Smooth muscle cell (in vitro differentiated cells): Measurements from ENCODE around the gene LDLRAD3. TPM values are rescaled to one million over a fixed set of nuclear protein-coding genes. Genes with fewer than 3 reads are reported as not detected.

ENCODE experiments used
- DNase-seq: peaks from one replicate; lab custom pipeline; 2025; ENCODE audit not compliant: unreplicated experiment; lab: John Stamatoyannopoulos, UW
- H2AFZ ChIP-seq: fragments of 200-600 bp; sonication (generic); 2 replicates; pipeline ENCODE4 v1.6.0; 2016; ENCODE audit warnings: antibody characterized with exemption, low read depth, mild to moderate bottlenecking
- H3F3A ChIP-seq: fragments of 200-600 bp; sonication (generic); 2 replicates; pipeline ENCODE4 v1.6.0; 2017; ENCODE audit warnings: antibody characterized with exemption, low read depth
- H3K27ac ChIP-seq: fragments of 200-600 bp; sonication (generic); 2 replicates; pipeline ENCODE4 v1.5.1; 2016; ENCODE audit warnings: low read depth, mild to moderate bottlenecking
- H3K27me3 ChIP-seq: fragments of 200-600 bp; sonication (generic); 2 replicates; pipeline ENCODE4 v1.6.1; 2016; ENCODE audit warnings: low read depth, mild to moderate bottlenecking
- H3K36me3 ChIP-seq: fragments of 200-600 bp; sonication (generic); 2 replicates; pipeline ENCODE4 v1.5.1; 2016; ENCODE audit warnings: low read depth
- H3K4me1 ChIP-seq: fragments of 200-600 bp; sonication (generic); 2 replicates; pipeline ENCODE4 v1.5.1; 2016; ENCODE audit warnings: low read depth
- H3K4me2 ChIP-seq: fragments of 200-600 bp; sonication (generic); 2 replicates; pipeline ENCODE4 v1.6.0; 2016; ENCODE audit warnings: mild to moderate bottlenecking
- H3K4me3 ChIP-seq: fragments of 200-600 bp; sonication (generic); 2 replicates; pipeline ENCODE4 v1.5.1; 2016; ENCODE audit warnings: mild to moderate bottlenecking
- H3K79me2 ChIP-seq: fragments of 200-600 bp; sonication (generic); 2 replicates; pipeline ENCODE4 v1.6.0; 2016; ENCODE audit warnings: low read depth, mild to moderate bottlenecking
- H3K9ac ChIP-seq: fragments of 200-600 bp; sonication (generic); 2 replicates; pipeline ENCODE4 v1.6.0; 2016; ENCODE audit warnings: low read depth
- H3K9me3 ChIP-seq: fragments of 200-600 bp; sonication (generic); replicated peaks from 2 replicates; pipeline ENCODE4 v1.5.1; 2016; ENCODE audit warnings: low read depth
- H4K20me1 ChIP-seq: fragments of 200-600 bp; sonication (generic); 2 replicates; pipeline ENCODE4 v1.6.0; 2016; ENCODE audit warnings: low read depth
- WGBS: methylation state at CpG from one replicate; pipeline ENCODE4 v1.1.7; 2016; ENCODE audit warnings: low lambda C conversion rate; 5-methylcytosine and 5-hydroxymethylcytosine counted together
- polyA plus RNA-seq: library from polyadenylated mRNA; unstranded; fragments of >200 nt; fragmentation: Nextera tagmentation; extraction: Ambion mirVana; gene quantifications from 2 replicates; pipeline ENCODE4 v1.2.1, GENCODE V29; 2016
- total RNA-seq: library from RNA; depleted of rRNA; stranded (reverse); fragments of >200 nt; gene quantifications from 2 replicates; pipeline ENCODE4 v1.2.3, GENCODE V29; 2014
- TF ChIP-seq, protein P1 (sequence below): fragments of 200-600 bp; sonication (generic); IDR thresholded peaks from 2 replicates; pipeline ENCODE4 v1.5.1; 2017; ENCODE audit warnings: borderline replicate concordance, mild to moderate bottlenecking, antibody characterized with exemption; ENCODE audit not compliant: insufficient read depth, poor library complexity, severe bottlenecking

LDLRAD3 gene
- total and polyA plus RNA-seq, 2 experiments from 2014 or later: 6.1 to 10.0 TPM

DNA sequence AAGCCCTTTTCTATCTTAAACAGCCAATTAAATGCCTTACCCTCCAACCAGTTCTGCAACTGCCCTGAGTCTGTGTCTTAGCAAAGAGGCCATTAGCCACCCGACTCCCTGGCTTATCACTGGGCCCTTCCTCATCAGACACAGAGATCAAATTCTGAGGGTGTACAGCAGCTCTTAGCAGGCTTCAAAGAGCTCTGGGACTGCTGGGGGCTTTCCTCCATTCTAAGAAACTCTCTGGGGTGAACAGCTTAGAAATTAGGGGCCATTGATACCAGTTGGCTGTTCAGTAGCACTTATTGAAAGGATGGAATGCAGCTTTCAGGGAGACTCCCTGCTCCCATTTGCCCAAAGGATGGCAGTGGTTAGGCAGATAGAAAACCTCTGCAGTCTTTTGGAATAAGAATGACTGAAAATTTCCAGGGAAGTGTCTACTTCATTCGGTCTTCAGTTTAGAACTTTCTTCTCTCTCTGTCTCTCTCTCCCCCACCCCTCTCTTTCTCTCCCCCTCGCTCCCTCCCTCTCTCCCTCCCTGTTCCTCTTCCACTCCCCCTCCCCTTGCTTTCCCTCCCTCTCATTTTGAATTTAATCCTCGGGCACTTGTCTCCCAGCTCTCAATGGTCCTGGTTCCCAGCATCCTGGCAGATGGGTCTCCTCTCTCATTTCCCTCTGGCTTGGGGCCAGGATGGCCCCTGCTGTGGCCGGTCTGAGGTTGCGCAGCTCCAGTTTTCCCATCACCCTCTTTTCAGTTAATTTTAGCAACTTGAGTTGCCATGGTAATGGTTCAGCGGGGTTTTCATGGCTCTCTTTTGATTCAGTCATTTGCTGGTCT lies 268.9 kb downstream of the LDLRAD3 start:
- H3K27ac ChIP-seq: no peak overlapping the region
- H4K20me1 ChIP-seq: no peaks in the 10 kb centered on the region
- no peaks in the 10 kb centered on the region for H3F3A ChIP-seq
- no peaks in the 10 kb centered on the region for H3K9me3 ChIP-seq
- 76% methylated on average over 6 of the region's 7 CpGs for WGBS
- peaks cover 16% of the 10 kb centered on the region for H3K4me1 ChIP-seq
- no peak overlapping the region for H3K4me3 ChIP-seq
- no peak overlapping the region for H2AFZ ChIP-seq
- H3K4me2 ChIP-seq: no peak overlapping the region
- no peaks in the 10 kb centered on the region for H3K27me3 ChIP-seq
- H3K9ac ChIP-seq: no peak overlapping the region
- TF ChIP-seq, protein P1, sequence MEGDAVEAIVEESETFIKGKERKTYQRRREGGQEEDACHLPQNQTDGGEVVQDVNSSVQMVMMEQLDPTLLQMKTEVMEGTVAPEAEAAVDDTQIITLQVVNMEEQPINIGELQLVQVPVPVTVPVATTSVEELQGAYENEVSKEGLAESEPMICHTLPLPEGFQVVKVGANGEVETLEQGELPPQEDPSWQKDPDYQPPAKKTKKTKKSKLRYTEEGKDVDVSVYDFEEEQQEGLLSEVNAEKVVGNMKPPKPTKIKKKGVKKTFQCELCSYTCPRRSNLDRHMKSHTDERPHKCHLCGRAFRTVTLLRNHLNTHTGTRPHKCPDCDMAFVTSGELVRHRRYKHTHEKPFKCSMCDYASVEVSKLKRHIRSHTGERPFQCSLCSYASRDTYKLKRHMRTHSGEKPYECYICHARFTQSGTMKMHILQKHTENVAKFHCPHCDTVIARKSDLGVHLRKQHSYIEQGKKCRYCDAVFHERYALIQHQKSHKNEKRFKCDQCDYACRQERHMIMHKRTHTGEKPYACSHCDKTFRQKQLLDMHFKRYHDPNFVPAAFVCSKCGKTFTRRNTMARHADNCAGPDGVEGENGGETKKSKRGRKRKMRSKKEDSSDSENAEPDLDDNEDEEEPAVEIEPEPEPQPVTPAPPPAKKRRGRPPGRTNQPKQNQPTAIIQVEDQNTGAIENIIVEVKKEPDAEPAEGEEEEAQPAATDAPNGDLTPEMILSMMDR: no peak
- no peak for DNase-seq
- no peaks in the 10 kb centered on the region for H3K79me2 ChIP-seq
- no peaks in the 10 kb centered on the region for H3K36me3 ChIP-seq

DNA sequence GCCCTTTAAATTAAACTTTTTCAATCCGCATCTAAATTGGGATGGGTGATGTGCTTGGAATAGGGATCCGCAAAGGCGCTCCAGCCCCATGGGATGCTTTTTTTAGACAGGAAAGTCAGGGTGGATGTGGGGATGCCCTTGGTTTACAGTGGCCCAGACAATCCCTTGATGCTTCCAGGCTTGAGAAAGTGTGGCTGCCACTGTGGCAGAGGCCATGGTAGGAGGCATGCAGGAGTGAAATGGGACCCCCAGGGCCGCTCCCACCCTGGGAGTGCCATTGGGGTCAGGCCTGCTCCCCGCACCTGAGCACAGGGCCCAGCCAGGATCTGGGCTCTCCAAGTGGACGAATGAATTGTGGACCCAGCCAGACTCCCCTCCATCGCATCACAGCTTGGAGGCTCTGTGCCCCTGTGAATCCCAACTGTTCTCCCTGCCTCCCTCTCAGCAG lies 269.6 kb downstream of the LDLRAD3 start:
- H3K27ac ChIP-seq: no peak overlapping the region
- H3K4me3 ChIP-seq: no peak overlapping the region
- no peaks in the 10 kb centered on the region for H3K79me2 ChIP-seq
- no peak for DNase-seq
- 96% methylated on average over 7 of the region's 7 CpGs for WGBS
- H3K4me1 ChIP-seq: peaks cover 16% of the 10 kb centered on the region
- H3K9me3 ChIP-seq: no peaks in the 10 kb centered on the region
- no peak overlapping the region for H3K9ac ChIP-seq
- no peak overlapping the region for H2AFZ ChIP-seq
- H3F3A ChIP-seq: no peaks in the 10 kb centered on the region
- no peak overlapping the region for H3K4me2 ChIP-seq
- H3K27me3 ChIP-seq: no peaks in the 10 kb centered on the region
- H3K36me3 ChIP-seq: no peaks in the 10 kb centered on the region
- TF ChIP-seq, protein P1: no peak
- no peaks in the 10 kb centered on the region for H4K20me1 ChIP-seq

DNA sequence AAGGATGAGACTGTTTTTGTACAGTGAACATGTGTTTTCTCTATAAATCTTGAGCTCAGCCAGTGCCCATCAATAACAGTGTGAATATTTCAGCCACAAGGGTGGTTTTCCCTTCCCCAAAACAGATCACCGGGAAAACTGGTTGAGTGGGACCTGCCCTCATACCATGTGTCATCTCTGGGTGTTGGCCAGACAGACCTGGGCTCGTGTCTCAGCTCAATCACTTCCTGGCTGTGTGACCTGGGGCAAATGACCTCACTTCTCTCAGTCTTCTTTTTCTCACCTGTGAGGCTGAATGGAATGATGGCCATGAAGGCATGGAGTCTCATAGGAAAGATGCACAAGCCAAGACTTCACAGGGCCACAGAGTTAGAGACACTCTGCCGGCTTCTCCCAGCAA lies 270.6 kb downstream of the LDLRAD3 start:
- Histone ChIP-seq H3K9ac (no peak overlapping the region), H3K27ac (no peak overlapping the region), H4K20me1 (no peaks in the 10 kb centered on the region), H2AFZ (no peak overlapping the region), H3K36me3 (no peaks in the 10 kb centered on the region), H3K4me2 (no peak overlapping the region), H3F3A (no peaks in the 10 kb centered on the region), H3K27me3 (no peaks in the 10 kb centered on the region), H3K79me2 (no peaks in the 10 kb centered on the region), H3K4me3 (no peak overlapping the region), H3K4me1 (peaks cover 16% of the 10 kb centered on the region), H3K9me3 (peaks cover under 1% of the 10 kb centered on the region)
- TF ChIP-seq, protein P1: no peak
- 73% methylated on average over 3 of the region's 3 CpGs for WGBS
- no peak for DNase-seq
